GM21576 (cell line): ENCODE measurements around the gene PPFIBP2.

ENCODE experiments used
- ATAC-seq: cut with Tn5 transposase; IDR thresholded peaks from one replicate; pipeline ENCODE4 v1.9.1; 2021; ENCODE audit warnings: mild to moderate bottlenecking, moderate library complexity; ENCODE audit not compliant: unreplicated experiment

PPFIBP2 gene

DNA sequence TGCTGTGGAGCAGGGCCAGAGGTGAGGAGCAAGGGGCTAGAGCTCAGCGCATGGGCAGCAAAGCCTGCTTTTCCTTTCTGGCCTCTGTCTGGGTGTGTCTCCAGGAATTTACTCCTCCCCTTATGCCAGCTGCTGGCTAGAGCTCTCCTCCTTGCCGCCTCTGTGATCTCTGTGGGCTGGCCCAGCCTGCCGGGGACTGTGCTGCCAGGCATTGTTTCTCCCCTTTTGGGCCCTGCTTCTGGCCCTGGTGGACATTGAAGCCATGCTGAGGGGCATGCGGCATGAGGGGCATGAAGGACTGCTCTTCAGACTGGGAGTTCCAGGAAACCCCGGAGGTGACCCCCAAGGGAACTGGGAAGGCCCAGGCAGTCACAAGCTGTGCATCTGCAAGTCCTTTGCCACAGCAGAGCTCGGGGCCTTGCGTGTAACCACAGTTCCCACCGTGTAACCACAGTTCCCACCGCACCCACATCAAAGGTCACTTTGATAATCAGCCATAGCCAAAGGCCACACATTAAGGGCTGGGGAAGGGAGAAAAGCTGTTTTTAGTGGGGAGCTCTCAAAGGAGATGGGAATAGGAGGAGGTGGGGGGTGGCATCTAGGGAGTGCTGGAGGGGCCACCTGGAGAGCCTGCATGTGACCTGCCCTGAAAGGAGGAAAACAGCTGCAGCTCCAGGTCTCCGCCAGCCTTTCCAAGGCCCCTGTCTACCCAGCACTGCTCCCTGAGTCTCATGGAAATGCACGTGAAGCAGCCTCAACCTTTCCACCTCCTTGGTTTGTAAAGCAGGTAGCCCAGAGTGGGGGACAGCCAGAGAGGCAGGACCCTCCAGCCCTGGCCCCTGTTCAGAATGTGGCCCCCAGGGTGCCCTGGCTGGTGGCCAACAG, 62.3 kb downstream of the PPFIBP2 start:
- ATAC-seq, result no peak

DNA sequence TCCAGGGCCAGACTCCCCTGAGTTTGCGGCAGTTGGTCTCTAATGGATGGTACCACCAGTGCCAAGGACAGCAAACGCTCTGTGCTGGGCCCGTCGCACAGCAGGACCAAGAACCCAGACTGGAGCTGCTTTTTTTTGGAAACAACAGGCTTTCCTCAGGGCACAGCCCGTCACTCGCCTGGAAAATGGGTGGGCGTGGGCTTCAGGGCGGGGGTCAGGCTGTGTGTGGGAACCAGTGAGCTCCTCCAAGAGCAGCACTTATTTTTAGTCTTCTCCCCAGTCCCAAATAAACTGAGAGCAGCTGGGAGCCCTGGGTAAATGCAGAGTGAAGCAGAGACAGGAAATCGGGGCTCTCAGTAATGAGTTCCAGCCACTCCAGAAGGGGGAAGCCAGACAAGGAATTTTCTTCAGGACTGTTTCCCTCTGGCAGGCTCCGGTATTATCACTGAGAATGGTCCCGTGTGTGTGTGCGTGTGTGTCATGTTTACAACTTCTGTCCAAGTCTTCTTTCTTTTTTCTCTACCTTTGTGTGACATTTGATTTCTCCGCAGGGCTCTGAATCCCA, 63.0 kb downstream of the PPFIBP2 start:
- no peak for ATAC-seq

DNA sequence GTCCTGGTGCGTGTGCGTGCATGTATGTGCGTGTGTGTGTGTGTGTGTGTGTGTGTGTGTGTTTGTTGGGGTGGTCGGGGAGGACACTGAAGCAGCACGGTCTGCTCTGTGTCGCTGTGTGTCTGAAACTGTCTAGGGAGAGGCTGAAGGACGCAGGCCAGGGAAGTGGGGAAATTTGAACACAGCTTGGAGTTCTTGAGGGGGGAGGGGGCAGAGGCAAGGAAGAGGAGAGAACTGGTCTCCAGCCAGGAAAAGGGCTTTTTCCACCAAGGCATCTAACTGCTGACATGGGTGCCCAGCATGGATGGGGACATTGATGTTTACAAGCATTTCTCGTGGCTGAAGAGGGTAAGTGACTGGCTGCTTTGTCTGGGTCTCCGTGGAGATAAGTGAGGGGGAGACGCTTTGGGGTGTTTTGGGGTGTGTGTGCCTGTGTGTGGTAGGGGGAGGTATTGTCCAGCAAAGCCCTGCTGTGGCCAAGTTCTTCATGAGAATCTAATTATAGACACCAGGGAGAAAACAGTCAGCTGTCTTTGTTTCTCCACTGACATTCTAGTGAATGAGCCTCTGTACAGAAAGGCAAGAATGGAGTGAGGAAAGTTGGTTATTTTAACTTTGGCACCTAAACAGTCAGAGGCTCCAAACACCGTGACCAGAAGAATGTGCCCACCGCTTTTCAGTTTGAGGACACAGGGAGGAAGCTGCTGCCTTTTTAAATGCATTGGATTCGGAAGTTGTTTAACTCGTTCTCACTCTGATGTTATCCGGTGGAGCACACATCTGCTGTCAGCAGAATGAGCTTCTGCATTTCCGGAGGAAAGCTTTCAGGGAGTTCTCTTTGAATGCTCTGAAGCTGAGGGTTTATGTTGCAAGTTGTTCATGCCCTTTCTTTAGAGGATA, 63.7 kb downstream of the PPFIBP2 start:
- no peak for ATAC-seq

DNA sequence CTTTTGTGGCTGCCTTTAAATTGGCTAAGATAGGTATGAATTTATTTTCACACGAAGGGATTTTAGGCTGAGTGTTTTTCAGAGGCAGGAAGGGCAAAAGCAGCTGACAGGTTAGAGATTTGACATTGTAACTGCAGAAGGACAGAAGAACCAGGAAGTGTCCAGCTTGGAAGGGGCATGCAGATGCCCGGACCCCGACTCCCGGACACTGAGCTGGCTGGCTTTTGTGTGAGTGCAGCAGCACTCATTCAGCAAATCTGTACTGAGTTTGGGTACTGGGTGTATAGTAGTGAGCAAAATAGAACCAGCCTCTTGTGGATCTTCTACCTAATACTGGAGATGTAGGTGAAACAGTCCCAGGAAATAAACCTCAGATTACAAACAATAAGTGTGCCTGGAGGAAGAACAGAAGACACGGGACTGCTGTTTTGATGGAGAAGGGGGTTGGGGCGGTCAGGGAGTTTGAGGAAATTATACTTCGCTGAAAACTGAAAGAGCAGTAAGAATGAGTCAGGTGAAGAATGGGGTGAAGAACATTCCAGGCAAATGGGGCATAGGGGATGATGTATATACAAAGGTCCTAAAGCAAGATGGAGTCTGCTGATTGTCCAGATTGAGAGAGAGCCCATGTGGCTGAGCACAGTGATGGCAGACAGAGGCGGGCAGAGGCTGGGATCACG, 64.6 kb downstream of the PPFIBP2 start:
- no peak for ATAC-seq

DNA sequence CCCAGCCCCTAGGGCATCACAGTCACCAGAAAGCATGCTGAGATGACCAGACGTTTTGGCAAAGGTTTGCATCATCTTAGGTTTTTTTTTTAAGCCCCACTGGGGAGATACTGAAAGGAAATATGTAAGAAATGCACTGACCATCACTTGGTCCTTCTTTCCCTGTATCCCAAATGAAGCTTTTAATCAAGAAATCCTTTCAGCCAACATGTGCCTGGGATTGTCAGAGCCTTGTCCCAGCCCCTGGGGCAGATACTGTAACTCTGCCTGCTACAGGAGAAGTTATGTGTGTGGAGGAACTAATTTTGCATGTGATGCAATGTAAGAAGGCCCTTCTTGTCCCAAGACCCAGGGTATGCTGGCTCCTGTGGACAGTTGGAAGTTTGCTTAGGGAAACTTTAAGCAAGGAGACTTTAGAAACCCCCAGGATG, 65.6 kb downstream of the PPFIBP2 start:
- ATAC-seq, result no peak

DNA sequence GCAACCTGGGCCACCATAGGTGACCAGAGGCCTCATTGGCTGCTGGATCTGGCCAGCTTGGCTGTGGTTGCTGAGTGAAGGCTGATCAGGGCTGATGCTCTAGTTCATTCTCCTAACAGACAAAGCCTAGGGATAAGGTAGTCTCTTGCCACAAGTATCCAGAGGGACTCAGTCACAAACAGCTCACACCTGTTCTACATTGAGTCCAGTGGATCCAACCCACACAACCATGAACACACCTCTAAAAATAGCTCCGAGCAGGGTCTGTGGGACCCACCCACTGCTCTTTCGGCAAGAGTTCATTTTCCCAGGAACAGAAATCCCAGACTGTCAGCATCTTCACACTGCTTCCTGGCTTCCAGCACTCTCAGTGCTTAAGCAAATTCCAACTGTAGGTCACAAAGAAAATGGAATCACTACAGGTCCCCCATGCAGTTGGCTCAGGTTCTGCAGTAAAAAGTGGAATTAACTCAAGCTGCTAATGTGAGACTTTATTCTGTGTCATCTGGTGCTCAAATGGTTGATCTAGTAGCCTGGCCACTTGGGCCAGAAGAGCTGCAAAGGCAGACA, 67.3 kb downstream of the PPFIBP2 start:
- ATAC-seq, result no peak

DNA sequence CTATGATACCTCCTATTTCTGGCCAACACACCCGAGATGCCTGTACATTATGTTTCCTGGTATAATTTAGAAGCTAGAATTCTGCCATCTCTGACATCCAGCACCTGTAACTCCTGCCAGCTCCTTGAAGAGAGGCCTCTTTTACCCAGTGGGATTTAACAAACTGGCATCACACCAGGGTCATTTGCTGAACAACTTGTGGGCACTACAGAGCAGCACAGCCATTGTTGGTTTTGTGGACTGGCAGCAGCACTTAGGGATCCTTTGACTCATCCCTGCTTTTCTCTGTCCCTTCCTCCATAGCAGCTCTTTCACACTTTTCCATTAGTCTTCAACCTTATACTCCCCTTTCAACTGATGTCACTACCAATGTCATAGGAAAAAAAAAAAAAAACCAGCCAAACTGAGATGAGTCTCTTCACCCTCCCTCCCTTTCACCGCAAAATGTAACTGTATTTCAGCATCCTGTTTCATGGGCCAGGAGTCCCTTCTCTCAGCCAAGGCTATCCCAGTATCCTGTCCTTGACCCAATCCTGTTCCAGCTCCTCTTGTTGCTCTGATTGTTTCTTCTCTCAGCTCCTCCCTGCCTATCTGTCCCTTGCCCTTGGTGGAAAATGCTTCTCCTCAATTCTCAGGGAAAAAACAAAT, 68.7 kb downstream of the PPFIBP2 start:
- ATAC-seq, result no peak

DNA sequence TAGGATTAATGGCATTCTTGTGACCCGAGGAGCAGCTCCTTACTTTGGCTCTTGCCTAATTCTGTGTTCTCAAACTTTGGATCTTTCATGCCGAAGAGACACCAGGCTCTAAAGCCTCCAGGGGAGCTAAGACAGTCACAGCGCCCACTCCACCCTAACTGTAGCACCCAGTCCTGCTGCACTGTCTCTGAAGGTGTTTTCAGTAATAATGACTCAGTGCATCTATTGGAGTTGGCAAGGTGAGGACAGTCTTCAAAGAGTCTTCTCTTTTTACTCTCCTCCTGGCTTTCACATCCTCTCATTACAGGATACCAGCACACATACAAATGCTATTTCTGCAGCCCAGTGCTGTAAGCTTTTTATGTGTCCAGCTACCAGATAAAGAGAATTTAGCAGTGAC, 69.4 kb downstream of the PPFIBP2 start:
- ATAC-seq, result no peak

DNA sequence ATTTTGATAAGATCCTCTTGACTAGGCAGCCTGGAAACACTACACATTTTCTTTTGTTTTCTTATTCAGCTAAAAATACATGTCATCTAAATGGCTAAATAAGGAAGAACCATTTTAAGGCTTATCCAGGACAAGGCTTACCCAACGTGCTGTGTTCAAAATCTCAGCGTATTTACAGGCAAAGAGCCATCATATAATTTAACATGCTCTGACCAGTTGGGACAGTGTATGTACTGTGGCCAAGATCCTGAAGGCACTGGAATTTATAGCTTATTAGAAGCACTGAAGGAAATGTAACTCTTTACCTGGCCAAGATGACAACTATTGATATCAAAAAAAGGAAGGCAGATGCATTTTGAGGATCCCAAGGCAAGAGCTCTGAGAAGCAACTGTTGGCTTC, 71.1 kb downstream of the PPFIBP2 start:
- ATAC-seq, result no peak

DNA sequence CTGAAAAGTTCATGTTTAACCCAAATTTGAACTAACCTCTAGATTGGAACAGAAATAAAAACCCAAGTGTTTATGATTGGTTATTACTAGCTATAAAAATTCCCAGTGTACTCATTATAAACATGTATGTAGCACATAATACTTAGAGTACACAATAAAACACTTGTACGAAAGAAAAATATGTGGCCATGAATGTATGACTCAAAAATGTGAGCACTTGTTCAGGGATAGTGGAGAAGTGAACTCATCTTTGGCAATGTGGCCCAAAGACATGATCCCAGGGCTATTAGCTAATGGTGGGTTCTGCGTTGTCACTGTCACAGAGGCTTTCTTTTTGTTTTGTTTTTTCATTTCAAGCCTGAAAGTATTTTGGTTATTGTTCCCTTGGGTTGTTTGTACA, 72.0 kb downstream of the PPFIBP2 start:
- ATAC-seq, result no peak

DNA sequence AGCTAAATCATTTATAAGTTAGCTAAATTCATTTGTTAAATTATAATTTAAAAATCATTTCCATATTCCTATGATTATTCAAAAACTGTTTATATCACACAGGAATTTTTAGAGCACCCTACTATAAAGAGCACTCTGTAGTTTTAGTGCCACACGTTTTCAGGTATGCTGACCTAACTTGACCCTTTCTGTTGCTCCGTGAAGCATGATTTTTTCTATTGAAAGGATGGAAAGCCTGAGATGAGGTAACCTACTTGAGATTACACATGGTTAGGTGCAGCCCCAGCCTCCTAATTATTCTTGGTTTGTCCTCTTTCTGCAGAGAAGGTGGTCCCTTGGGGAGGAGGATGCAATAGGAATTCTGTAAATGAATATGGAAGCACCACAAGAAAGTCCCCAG, 72.6 kb downstream of the PPFIBP2 start:
- ATAC-seq, result no peak

DNA sequence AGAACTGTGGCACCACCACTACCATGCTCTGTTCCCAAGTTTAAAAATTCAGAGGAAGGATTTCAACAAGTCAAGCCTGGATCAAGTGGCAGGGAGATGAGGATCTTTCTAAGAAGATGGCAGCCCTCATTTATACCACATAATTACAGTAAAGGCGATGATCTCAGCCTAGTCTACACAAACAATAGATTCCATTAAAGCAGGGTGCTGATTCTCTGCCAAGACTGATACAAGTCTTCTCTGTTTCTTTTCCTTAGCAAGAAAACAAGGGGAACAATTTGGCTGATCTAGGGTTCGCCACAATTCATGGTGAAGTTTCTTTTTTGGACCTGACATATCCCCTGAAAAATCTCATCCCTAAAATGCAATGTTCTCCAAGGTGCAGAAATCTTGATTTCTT, 73.9 kb downstream of the PPFIBP2 start:
- ATAC-seq, result no peak

DNA sequence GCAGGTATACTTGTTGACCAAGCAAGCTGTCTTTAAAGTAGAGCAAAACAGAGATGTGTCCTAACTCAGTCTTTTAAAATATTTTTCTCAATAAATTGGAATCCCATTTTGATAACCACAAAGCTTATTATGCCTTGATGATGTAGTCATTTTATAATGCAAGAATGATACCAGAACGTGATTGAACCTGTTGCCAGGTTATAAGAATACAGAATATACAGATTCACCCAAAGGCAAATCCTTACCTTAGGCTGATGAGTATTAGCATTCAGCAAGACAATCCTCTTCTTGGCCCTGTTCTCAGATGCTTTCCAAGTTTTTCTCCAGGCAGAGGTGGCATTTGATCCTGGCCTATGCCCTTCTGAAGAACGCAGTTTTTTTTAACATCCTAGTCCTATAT, 76.1 kb downstream of the PPFIBP2 start:
- ATAC-seq, result no peak

DNA sequence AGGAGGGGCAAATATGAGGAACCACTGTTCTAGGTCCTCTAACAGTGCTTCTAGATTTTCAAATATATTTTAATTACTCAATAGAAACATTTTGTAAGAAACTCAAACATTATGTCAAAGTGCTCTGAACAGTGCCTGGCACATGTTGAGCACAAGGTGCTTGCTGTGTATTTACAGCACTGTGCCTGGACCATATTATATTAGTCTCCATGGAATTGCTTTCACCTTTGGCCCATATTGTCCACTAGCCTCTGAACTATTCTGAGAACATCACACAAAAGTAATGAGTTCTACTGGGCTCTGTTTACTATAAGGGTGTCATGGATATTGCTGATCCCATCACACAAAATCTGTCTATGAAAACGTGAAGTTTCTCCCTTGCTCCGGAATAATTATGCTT, 76.7 kb downstream of the PPFIBP2 start:
- ATAC-seq, result no peak

DNA sequence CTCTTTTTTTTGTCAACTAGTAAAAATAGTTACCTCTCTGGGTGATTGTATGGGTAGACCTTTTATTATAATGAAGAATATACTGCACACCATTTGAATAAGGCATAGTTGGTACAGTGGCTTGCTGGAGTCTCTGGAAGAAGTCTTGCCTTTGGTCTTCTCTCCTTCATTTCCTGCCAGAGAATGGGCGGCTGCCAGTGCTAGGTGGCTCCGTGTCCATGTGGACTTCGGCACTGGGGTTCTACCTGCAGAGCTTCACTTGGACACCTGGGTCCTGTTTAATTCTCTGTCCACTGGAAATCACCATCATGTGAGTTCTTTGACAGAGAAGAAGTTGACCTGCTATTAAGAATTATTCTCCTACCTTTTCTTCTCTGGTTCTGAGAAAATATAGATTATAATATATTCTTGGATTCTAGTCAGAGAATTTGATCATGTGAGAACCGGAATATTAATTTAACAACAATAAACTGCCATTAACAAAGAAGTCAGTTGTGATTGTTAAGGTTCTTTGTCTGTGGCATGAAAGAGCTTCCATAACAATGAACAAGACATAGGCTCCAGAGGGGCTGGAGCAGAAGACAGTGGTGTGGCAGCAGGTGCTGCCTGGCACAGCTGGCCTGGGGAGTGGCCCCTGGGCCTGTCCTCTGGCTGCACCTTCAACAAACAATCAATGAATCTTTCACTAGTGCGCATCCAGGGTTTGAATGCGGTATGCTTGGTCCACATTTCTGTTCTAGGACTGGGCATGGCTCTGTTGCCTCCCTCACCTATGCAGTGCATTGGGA, 77.5 kb downstream of the PPFIBP2 start:
- ATAC-seq, result no peak

DNA sequence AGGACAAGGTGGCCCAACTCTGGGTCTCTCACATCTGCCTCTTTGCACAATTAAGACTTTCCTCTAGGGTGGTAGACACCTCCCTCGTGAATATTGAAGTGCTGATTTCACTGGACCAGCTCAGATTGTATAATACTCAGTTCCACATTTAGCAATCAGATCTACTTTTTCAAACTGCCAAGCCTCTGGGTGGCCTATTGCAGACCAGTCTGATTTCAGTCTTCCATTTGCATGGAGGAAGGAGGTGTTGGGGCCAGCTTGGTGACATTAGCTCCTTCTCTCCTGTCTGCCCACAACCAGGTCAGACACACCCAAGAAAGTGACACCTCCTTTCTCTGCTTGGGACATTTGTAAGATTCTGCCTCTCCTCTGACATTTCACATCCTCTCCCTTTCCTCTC, 78.2 kb downstream of the PPFIBP2 start:
- ATAC-seq, result no peak

DNA sequence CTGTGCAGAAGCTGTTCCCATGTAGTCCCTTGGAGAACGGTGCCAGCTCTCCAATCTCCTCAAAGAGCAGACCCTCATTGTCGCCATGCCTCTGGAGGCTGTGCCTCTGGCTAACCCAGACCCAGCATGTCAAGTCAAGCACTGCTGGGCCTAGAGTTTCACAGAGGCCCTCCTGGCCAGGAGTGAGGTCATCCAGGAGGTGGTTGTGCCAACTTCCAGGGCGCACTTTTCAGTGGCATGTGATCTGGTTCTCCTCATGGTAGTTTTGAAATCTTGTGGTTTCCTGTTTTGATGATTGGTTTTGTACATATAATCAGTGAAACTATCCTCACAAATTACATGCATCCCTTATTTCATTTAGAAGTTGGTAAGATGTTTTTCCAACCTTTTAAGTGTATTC, 78.9 kb downstream of the PPFIBP2 start:
- no peak for ATAC-seq

DNA sequence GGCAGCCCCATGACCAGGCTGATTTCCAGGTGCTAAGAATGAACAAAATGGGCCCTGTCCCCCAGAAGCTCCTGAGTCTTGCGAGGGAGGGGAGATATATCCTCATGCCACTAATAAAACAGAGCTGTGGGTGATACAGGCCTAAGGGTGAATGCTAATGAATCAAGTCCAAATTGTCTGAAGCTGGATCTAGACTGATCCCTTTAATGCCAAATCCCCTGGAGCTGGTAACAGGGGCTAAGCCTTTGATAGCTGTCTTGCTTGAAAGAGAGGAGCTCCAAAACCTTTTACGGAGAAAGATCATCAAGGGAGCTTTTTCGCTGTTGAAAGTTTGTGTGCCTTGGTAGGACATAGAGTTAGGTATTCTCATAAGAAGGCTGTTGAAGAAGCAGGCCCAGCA, 79.7 kb downstream of the PPFIBP2 start:
- no peak for ATAC-seq
